ENCODE results near the gene ZNF276. TPM values are rescaled to one million over a fixed set of nuclear protein-coding genes. Genes with fewer than 3 reads are reported as not detected.
"Not testable (repeated sequence)": the region's sequence is repeated elsewhere in the genome, so short reads cannot be mapped to it uniquely, and the experiment has no call there.

The ZNF276 gene
- total RNA-seq, 1 donor from 2014 or later = 36.4 TPM

DNA sequence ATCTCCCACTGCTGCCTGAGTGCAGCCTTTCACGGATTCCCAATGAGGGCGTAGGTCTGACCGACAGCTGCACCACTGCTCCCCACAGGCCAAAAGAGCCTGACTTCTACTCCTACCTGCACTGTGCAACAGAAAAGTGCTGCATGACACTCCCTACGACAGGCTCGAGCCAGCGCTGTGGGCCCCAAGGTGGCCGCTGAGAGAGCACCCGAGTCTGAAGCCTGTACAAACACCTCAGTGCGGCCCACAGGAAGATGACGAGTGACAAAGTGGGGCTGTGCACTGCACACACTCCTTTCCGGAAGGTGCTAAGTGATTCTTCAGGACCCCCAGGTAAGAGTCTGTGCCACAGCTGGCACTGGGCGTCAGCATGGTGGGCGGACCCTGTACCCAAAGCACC lies 53.9 kb downstream of the ZNF276 start:
- no peak overlapping the region for H3K4me3 Mint-ChIP-seq
- intact Hi-C loops (cut with micrococcal nuclease) = no loop called here
- H3K27ac Mint-ChIP-seq = no peak overlapping the region
- no peak for DNase-seq (ENCODE audit: low spot score)
- no peaks in the 10 kb centered on the region for H3K4me1 Mint-ChIP-seq (ENCODE audit: low read depth)
- no peaks in the 10 kb centered on the region for H3K9me3 Mint-ChIP-seq
- H3K27me3 Mint-ChIP-seq (ENCODE audit: insufficient read depth) = no peaks in the 10 kb centered on the region
- peaks cover 47% of the 10 kb centered on the region for H3K36me3 Mint-ChIP-seq (ENCODE audit: low read depth)

DNA sequence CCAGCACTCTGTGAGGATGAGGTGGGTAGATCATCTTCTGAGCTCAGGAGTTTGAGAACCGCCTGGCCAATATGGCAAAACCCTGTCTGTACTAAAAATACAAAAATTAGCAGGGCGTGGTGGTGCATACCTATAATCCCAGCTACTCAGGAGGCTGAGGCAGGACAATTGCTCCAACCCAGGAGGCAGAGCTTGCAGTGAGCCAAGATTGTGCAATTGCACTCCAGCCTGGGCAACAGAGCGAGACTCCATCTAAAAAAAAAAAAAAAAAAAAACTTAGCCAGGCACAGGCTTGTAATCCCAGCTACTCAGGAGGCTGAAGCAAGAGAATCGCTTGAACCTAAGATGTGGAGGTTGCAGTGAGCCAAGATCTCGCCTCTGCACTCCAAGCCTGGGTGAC lies 56.9 kb downstream of the ZNF276 start:
- H3K4me3 Mint-ChIP-seq; intact Hi-C loops (cut with micrococcal nuclease); H3K9me3 Mint-ChIP-seq; H3K27ac Mint-ChIP-seq; H3K4me1 Mint-ChIP-seq (ENCODE audit: low read depth); DNase-seq (ENCODE audit: low spot score); H3K27me3 Mint-ChIP-seq (ENCODE audit: insufficient read depth): not testable (repeated sequence)
- peaks cover 44% of the 10 kb centered on the region for H3K36me3 Mint-ChIP-seq (ENCODE audit: low read depth)

DNA sequence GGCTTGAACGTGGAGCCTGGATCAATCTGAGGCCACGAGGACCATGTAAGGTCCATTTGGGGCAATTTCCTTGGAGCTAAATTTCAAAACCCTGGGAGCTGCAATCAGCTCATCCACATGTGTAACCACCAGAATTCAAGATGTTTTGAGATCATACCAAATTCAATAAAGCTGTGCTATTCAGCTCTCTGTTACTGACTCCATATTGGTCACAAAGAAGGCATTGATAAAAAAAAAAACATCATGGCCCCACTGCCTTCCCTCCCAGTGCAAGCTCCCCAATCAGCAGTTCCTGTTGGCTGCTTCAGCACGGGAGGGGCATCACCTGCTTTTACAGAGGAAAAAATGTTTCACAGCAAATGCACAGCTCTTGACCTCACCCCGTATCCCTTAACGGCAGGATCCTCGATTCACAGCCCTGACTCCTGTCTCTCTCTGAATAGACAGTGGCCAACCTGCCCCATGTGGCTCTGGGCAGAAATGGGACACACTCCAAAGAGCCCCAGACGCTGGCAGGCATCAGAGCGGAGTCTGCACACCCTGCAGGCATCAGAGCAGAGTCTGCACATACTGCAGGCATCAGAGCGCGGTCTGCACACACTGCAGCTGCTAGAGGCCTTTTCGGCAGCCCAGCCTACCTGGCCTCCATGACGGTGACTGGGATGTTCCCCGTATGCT lies 58.0 kb downstream of the ZNF276 start:
- intact Hi-C loops (cut with micrococcal nuclease) = no loop called here
- Mint-ChIP-seq H3K4me3 (no peak overlapping the region), H3K27me3 (ENCODE audit: insufficient read depth) (no peaks in the 10 kb centered on the region), H3K27ac (no peak overlapping the region), H3K4me1 (ENCODE audit: low read depth) (peaks cover 2% of the 10 kb centered on the region), H3K9me3 (no peaks in the 10 kb centered on the region), H3K36me3 (ENCODE audit: low read depth) (peaks cover 42% of the 10 kb centered on the region)
- DNase-seq (ENCODE audit: low spot score) = no peak

DNA sequence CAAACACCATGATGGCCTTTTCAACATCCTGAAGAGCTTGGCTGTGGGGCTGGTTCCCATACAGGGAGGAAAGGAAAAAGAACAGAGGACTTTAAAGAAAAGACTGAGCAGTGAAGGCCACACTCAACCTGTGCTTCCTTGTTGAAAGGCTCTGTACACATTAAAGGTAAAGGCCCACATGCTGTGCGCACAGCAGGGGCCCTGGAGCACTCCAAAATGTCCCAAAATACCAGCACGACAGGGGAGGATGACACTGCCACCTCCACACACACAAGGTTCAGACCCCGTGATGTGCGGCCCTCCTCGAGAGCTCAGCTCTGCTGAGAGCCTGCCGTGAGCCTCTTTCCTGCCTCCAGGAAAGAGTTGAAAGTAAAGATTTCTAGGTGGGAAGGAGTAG lies 58.6 kb downstream of the ZNF276 start:
- Mint-ChIP-seq H3K4me3 (no peak overlapping the region), H3K27me3 (ENCODE audit: insufficient read depth) (no peaks in the 10 kb centered on the region), H3K4me1 (ENCODE audit: low read depth) (peaks cover 8% of the 10 kb centered on the region), H3K9me3 (no peaks in the 10 kb centered on the region), H3K36me3 (ENCODE audit: low read depth) (peaks cover 47% of the 10 kb centered on the region), H3K27ac (no peak overlapping the region)
- DNase-seq (ENCODE audit: low spot score) = no peak
- intact Hi-C loops (cut with micrococcal nuclease) = no loop called here

DNA sequence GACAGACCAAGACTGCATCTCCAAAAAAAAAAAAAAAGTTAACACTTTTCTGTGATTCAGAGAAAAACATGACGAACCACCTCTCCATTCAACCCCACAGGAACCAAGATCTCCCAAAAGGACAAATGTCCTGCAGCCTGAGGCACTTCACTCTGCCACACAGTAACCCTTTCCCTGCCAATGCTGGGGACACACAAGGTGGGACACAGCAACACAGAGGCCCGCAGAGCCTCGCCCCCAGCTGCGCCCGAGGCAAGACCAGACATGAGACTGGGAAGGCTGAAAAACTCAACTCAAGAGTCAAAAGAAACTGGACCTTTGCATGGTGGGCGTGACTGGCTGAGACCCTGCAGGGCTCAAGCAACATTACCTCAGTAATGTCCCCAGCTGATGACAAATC lies 61.2 kb downstream of the ZNF276 start:
- intact Hi-C loops (cut with micrococcal nuclease) = no loop called here
- peaks cover 24% of the 10 kb centered on the region for H3K4me1 Mint-ChIP-seq (ENCODE audit: low read depth)
- H3K4me3 Mint-ChIP-seq = no peak overlapping the region
- no peaks in the 10 kb centered on the region for H3K27me3 Mint-ChIP-seq (ENCODE audit: insufficient read depth)
- peaks cover 51% of the 10 kb centered on the region for H3K36me3 Mint-ChIP-seq (ENCODE audit: low read depth)
- no peaks in the 10 kb centered on the region for H3K9me3 Mint-ChIP-seq
- DNase-seq (ENCODE audit: low spot score) = no peak
- H3K27ac Mint-ChIP-seq = no peak overlapping the region

DNA sequence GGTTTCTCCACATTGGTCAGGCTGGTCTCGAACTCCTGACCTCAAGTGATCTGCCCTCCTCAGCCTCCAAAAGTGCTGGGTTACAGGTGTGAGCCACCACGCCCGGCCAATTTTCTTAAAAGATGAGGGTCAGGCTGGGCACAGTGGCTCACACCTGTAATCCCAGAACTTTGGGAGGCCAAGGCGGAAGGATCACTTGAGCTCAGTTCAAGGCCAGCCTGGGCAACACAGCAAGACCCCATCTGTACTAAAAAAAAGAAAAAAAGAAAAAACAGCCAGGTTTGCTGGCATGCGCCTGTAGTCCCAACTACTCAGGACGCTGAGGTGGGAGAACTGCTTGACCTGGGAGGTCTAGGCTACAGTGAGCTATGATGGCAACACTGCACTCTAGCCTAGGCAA lies 62.6 kb downstream of the ZNF276 start:
- H3K4me3 Mint-ChIP-seq; DNase-seq (ENCODE audit: low spot score); H3K27me3 Mint-ChIP-seq (ENCODE audit: insufficient read depth); H3K9me3 Mint-ChIP-seq; H3K27ac Mint-ChIP-seq; intact Hi-C loops (cut with micrococcal nuclease): not testable (repeated sequence)
- Mint-ChIP-seq H3K4me1 (ENCODE audit: low read depth) (peaks cover 24% of the 10 kb centered on the region), H3K36me3 (ENCODE audit: low read depth) (peaks cover 46% of the 10 kb centered on the region)

DNA sequence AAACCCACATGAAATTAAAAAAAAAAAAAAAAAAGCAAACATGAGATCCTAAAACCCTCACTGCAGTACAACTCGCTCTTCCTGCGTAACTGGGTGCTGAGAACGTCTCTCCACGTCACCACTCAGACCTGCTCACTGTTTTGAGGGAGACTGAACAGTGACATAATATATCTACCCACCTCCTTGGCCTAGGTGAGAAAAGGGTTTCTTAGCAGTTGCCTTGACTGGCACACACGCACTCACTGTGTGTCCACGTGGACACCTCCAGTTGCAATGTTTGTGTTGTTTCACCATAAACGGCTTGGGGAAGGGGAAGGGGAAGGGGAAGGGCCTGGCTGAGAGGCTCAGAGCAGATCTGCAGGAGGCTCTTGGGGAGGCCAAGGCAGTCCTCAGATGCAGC lies 63.1 kb downstream of the ZNF276 start:
- Mint-ChIP-seq H3K36me3 (ENCODE audit: low read depth) (peaks cover 43% of the 10 kb centered on the region), H3K27ac (no peak overlapping the region), H3K4me1 (ENCODE audit: low read depth) (peaks cover 24% of the 10 kb centered on the region), H3K4me3 (no peak overlapping the region), H3K27me3 (ENCODE audit: insufficient read depth) (no peaks in the 10 kb centered on the region), H3K9me3 (no peaks in the 10 kb centered on the region)
- DNase-seq (ENCODE audit: low spot score) = no peak
- intact Hi-C loops (cut with micrococcal nuclease) = no loop called here

DNA sequence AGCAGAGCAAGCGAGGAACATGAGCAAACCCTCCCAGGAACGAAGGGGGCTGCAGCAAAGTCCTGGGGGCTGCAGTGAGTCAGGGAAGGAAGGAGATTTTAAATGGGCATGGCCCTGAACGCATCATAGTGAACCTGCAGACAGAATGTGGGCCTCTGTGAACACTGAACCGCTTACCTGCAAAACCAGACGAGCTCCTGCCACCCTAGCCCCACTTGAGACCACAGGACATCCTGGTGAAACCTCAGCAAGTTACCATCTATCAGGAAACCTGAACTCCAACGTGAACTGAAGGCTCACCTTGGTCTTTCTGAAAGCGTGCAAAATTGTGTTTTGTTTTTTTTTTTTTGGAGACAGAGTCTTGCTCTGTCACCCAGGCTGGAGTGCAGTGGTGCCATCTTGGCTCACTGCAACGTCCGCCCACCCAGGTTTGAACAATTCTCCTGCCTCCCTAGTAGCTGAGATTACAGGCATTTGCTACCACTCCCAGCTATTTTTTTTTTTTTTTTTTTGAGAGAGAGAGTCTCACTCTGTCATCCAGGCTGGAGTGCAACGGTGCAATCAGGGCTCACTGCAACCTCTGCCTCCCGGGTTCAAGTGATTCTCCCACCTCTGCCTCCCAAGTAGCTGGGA lies 64.3 kb downstream of the ZNF276 start:
- Mint-ChIP-seq H3K4me1 (ENCODE audit: low read depth) (peaks cover 24% of the 10 kb centered on the region), H3K27ac (peak overlapping the region; percentile 40), H3K4me3 (peak overlapping the region; percentile 15), H3K27me3 (ENCODE audit: insufficient read depth) (no peaks in the 10 kb centered on the region), H3K9me3 (no peaks in the 10 kb centered on the region), H3K36me3 (ENCODE audit: low read depth) (peaks cover 31% of the 10 kb centered on the region)
- intact Hi-C loops (cut with micrococcal nuclease) = no loop called here
- peak; percentile 9 for DNase-seq (ENCODE audit: low spot score)

DNA sequence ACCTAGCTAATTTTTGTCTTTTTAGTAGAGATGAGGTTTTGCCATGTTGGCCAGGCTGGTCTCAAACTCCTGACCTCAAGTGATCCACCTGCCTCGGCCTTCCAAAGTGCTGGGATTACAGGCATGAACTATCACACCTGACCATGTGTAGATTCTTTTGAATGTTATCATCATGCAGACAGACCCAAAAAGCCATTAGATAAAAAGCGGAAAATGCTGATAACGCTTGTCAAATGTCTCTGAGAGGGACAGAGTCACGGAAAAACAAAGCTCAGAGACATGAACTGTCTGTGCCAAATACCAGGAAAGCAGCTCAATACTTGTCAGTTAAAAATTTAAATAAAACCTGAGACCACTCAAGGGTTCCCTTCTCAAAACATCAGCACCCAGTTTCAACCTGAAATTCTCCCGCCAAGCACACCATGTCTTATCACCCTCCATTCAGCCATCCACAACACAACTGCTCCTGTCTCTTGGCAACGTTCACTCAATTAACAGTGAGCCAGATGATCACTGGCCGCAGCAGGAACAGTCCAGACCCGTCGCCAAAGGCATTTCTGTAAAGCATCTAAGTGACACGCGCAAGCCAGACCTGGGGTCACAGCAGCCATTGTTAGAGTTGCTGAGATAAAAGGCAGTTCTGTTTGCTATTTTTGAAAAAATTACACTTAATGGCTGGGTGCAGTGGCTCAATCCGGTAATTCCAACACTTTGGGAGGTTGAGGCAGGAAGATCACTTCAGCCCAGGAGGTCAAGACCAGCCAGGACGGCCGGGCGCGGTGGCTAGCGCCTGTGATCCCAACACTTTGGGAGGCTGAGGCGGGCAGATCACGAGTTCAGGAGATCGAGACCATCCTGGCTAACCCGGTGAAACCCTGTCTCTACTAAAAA lies 65.4 kb downstream of the ZNF276 start:
- Mint-ChIP-seq H3K4me3 (no peak overlapping the region), H3K27ac (peak overlapping the region; percentile 25), H3K9me3 (no peaks in the 10 kb centered on the region), H3K36me3 (ENCODE audit: low read depth) (peaks cover 33% of the 10 kb centered on the region), H3K27me3 (ENCODE audit: insufficient read depth) (no peaks in the 10 kb centered on the region), H3K4me1 (ENCODE audit: low read depth) (peaks cover 24% of the 10 kb centered on the region)
- no peak for DNase-seq (ENCODE audit: low spot score)
- intact Hi-C loops (cut with micrococcal nuclease) = no loop called here

DNA sequence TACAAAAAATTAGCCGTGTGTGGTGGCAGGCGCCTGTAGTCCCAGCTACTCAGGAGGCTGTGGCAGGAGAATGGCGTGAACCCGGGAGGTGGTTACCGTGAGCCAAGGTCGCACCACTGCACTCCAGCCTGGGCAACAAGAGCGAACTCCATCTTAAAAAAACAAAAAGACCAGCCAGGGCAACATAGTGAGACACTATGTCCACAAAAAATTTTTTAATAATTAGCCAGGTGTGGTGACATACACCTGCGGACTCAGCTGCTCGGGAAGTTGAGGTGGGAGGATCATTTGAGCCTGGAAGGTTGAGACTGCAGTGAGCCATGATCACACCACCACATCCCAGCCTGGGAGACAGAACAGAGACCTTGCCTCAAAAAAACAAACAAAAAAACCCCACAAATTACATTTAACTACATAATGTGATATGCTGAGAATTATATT lies 66.0 kb downstream of the ZNF276 start:
- DNase-seq (ENCODE audit: low spot score) = no peak
- Mint-ChIP-seq H3K9me3 (no peaks in the 10 kb centered on the region), H3K27me3 (ENCODE audit: insufficient read depth) (no peaks in the 10 kb centered on the region), H3K4me3 (no peak overlapping the region), H3K27ac (no peak overlapping the region), H3K36me3 (ENCODE audit: low read depth) (peaks cover 37% of the 10 kb centered on the region), H3K4me1 (ENCODE audit: low read depth) (peaks cover 24% of the 10 kb centered on the region)
- intact Hi-C loops (cut with micrococcal nuclease) = no loop called here

Other genes with a start within 250 kb of the ZNF276 start
- 176 and 179 TPM in 2 replicates for gene ANKRD11, start 231.0 kb upstream of the ZNF276 start, total RNA-seq
- gene SPG7, start 213.1 kb upstream of the ZNF276 start, total RNA-seq = 106 and 112 TPM in 2 replicates
- 2,076 and 2,133 TPM in 2 replicates for gene RPL13, start 160.9 kb upstream of the ZNF276 start, total RNA-seq
- gene CPNE7, start 145.8 kb upstream of the ZNF276 start, total RNA-seq = 32.2 and 35.2 TPM in 2 replicates
- not detected in 2 replicates for gene DPEP1, start 107.9 kb upstream of the ZNF276 start, total RNA-seq
- gene CHMP1A, start 63.8 kb upstream of the ZNF276 start, total RNA-seq = 85.7 and 87.7 TPM in 2 replicates
- 15.1 and 16.1 TPM in 2 replicates for gene SPATA33, start 63.7 kb upstream of the ZNF276 start, total RNA-seq
- gene CDK10, start 34.8 kb upstream of the ZNF276 start, total RNA-seq = 93.9 and 99.6 TPM in 2 replicates
- gene SPATA2L, start 19.8 kb upstream of the ZNF276 start, total RNA-seq = 14.1 and 15.2 TPM in 2 replicates
- 4.9 and 5.9 TPM in 2 replicates for gene VPS9D1, start 639 bp upstream of the ZNF276 start, total RNA-seq
- 210 and 221 TPM in 2 replicates for gene FANCA, start 95.1 kb downstream of the ZNF276 start, total RNA-seq
- gene SPIRE2, start 106.9 kb downstream of the ZNF276 start, total RNA-seq = 1.5 and 2.7 TPM in 2 replicates
- 189 and 201 TPM in 2 replicates for gene TCF25, start 152.1 kb downstream of the ZNF276 start, total RNA-seq
- 5.5 and 5.6 TPM in 2 replicates for gene MC1R, start 197.3 kb downstream of the ZNF276 start, total RNA-seq
- gene TUBB3, start 201.8 kb downstream of the ZNF276 start, total RNA-seq = 2.0 and 2.6 TPM in 2 replicates
- 42.5 and 43.9 TPM in 2 replicates for gene DEF8, start 227.2 kb downstream of the ZNF276 start, total RNA-seq